GM21737 (cell line): ENCODE measurements around the gene HSH2D.
A peak's percentile ranks its signal among the peaks of the same experiment; 100 is the strongest.
"Not testable (repeated sequence)": the region's sequence is repeated elsewhere in the genome, so short reads cannot be mapped to it uniquely, and the experiment has no call there.

ENCODE experiments used
- ATAC-seq: cut with Tn5 transposase; IDR thresholded peaks from one replicate; pipeline ENCODE4 v1.9.1; 2021; ENCODE audit warnings: mild to moderate bottlenecking, moderate library complexity; ENCODE audit not compliant: unreplicated experiment

HSH2D gene

GRCh38 chr19:16154557-16154956 is 11.1 kb downstream of the HSH2D start:
- ATAC-seq, result no peak

GRCh38 chr19:16155128-16155527 is 11.6 kb downstream of the HSH2D start:
- ATAC-seq, result no peak

- ATAC-seq, result no peak
Measured at GRCh38 chr19:16156904-16157303, 13.4 kb downstream of the HSH2D start.

- no peak for ATAC-seq
Measured at GRCh38 chr19:16157601-16158000, 14.1 kb downstream of the HSH2D start.

GRCh38 chr19:16159655-16160054 is 16.2 kb downstream of the HSH2D start:
- no peak for ATAC-seq

- no peak for ATAC-seq
Measured at GRCh38 chr19:16160445-16160942, 17.0 kb downstream of the HSH2D start.

GRCh38 chr19:16160943-16161560 is 17.6 kb downstream of the HSH2D start:
- no peak for ATAC-seq

GRCh38 chr19:16161840-16162239 is 18.4 kb downstream of the HSH2D start:
- no peak for ATAC-seq

- ATAC-seq, result no peak
Measured at GRCh38 chr19:16164222-16164890, 20.9 kb downstream of the HSH2D start.

- no peak for ATAC-seq
Measured at GRCh38 chr19:16166417-16166816, 22.9 kb downstream of the HSH2D start.

- no peak for ATAC-seq
Measured at GRCh38 chr19:16167055-16167454, 23.6 kb downstream of the HSH2D start.

GRCh38 chr19:16168465-16169081 is 25.1 kb downstream of the HSH2D start:
- ATAC-seq, result no peak

GRCh38 chr19:16170134-16170533 is 26.6 kb downstream of the HSH2D start:
- no peak for ATAC-seq

GRCh38 chr19:16175954-16176353 is 32.5 kb downstream of the HSH2D start:
- ATAC-seq, result no peak

- not testable (repeated sequence) for ATAC-seq
Measured at GRCh38 chr19:16178866-16179265, 35.4 kb downstream of the HSH2D start.

GRCh38 chr19:16180611-16181010 is 37.1 kb downstream of the HSH2D start:
- no peak for ATAC-seq

GRCh38 chr19:16184665-16185122 is 41.2 kb downstream of the HSH2D start:
- no peak for ATAC-seq

- peak; percentile 89 for ATAC-seq
Measured at GRCh38 chr19:16185123-16185767, 41.8 kb downstream of the HSH2D start, which contains the start of gene FAM32A. TSS of gene FAM32A (plus strand) at chr19:16185410. CDS start at chr19:16185443, 33 bp downstream.

- ATAC-seq, result peak; percentile 21
Measured at GRCh38 chr19:16185768-16186123, 42.3 kb downstream of the HSH2D start.

GRCh38 chr19:16188521-16188920 is 45.0 kb downstream of the HSH2D start:
- ATAC-seq, result no peak

GRCh38 chr19:16190198-16190597 is 46.7 kb downstream of the HSH2D start:
- ATAC-seq, result no peak
